Activated naive CD8-positive, alpha-beta T cell treated with anti-CD3 and anti-CD28 coated beads, Interleukin-2, amount 50 U/mL, for 16 hours (primary cell): ENCODE results near the gene UMODL1.
"Not testable (repeated sequence)": the region's sequence is repeated elsewhere in the genome, so short reads cannot be mapped to it uniquely, and the experiment has no call there.

Experiments
- DNase-seq: peaks from one replicate; pipeline ENCODE4 v3.0.0-alpha.2; 2020; ENCODE audit warnings: low read depth, low spot score

UMODL1 gene

DNA sequence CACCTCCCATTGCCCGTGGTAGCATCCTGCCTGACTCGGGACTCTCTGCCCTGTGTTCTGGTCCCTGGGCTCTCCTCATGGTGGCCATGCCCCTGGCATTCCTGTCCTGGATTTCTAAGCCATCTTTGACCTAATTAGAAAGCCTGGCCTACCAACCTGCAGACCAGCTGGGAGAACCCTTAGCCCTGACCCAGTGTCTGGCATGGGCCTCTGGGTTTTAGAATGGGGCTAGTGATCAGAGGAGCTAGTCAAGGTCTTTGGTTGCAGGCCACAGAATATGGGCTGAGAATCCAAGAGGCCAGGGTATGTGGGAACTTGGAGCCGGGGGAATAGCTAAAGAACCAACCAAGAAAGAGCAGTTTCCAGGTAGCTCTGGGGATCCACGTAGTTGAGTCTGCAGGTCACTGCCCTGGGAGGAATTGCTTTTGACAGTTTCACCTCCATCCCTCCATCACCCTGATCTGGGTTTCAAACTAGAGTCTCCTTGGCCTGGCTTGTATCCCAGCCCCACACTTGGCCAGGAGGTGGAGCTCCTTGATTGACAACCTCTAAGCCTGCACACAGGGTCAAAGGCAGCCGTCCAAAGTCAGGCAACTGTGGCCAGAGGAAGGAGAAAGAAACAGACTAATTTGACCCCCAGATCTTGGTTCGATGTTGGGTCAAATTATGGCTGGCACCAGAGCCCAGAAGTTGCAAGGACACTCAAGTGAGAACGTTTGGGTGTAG is 93.1 kb downstream of the UMODL1 start:
- DNase-seq: no peak

DNA sequence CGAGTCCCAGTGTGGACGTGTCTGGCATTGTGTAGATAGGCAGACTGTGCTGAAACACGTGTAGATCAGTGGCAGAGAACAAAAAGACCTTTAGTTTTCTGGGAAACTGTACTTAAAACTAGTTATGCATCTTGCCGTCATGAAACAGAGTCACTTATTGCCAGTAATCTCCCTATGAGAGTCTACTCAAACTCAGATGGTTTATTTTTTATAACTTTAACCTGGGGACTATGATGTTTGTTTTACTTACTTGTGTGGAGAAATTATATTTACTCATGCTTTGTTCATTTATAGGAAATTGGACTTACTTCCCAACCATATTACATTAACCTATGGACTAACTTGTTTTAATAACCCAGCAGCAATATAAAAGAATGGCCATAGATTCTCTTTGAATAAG is 93.7 kb downstream of the UMODL1 start:
- DNase-seq: no peak

DNA sequence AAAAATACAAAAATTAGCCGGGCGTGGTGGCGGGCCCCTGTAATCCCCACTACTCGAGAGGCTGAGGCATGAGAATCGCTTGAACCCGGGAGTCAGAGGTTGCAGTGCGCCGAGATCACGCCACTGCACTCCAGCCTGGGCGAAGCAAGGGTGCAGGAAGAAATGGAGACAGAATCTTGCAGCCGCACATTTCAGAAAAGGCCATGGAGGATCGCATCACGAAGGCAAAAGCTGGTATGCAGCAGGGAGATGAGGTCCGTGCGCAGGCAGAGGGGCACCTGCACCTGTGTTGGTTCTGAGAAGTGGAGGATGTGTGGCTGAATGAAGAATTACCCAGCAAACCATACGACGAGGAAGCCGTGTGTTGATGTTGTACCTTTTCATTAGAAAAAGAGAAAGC is 94.8 kb downstream of the UMODL1 start:
- DNase-seq: no peak

DNA sequence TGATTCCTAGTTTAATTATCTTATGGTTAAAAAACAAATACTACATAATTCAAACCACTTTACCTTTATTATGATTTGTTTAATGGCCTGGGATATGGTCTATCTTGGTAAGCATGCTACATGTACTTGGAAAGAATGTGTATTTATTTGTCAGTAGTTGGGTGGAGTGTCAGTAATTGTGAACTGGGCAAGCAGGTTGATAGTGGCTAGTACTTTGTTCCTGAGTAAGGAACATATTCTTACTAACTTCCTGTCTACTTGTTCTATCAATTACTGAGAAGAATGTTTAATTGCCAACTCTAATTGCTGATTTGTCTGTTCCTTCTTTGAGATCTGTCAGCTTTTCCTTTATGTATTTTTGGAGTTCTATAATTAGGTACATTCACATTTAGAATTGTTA is 98.6 kb downstream of the UMODL1 start:
- DNase-seq: no peak

DNA sequence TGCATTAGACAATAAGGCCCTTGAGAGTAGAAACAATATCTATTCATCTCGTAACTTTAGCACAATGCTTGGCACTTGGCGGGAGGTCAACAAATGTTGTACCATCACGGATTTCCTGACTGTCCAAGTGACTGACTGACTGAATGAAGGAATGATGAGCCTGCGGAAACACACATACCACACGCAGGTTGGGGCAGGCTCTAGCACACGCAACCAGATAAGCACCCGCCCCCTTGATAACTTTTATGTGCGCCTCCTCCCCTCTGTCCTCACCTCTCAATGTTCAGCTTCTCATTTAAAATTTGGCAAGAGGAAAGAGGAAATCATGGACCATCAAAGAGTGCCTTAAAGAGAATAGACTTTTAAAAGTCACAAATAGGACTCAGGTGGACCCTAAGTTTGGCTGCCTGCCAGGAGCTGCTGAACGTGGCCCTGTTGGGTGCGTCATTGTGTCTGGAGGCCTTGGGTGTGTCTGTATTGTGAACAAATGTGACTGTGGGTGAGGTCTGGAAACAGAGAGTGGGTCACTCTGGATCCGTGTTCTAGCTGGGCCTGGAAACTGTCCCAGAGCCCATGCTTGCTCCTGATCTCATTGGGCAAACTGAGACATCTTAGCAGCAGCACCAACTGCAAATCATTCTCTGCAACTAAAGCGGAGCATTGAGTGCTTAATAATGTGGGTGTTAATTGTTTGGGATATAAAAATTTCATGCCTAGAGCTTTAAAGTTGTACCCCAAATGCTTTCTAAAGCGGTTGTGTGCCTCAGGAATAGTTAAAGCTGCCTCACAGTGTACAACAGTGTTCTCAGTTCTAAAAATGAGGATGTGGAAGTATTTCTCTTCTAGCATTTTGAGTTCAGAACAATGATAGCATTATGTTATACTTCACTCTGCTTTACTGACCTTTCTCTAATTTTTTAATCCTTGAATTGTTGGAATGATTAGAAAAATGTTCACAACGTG is 100.3 kb downstream of the UMODL1 start:
- no peak for DNase-seq

DNA sequence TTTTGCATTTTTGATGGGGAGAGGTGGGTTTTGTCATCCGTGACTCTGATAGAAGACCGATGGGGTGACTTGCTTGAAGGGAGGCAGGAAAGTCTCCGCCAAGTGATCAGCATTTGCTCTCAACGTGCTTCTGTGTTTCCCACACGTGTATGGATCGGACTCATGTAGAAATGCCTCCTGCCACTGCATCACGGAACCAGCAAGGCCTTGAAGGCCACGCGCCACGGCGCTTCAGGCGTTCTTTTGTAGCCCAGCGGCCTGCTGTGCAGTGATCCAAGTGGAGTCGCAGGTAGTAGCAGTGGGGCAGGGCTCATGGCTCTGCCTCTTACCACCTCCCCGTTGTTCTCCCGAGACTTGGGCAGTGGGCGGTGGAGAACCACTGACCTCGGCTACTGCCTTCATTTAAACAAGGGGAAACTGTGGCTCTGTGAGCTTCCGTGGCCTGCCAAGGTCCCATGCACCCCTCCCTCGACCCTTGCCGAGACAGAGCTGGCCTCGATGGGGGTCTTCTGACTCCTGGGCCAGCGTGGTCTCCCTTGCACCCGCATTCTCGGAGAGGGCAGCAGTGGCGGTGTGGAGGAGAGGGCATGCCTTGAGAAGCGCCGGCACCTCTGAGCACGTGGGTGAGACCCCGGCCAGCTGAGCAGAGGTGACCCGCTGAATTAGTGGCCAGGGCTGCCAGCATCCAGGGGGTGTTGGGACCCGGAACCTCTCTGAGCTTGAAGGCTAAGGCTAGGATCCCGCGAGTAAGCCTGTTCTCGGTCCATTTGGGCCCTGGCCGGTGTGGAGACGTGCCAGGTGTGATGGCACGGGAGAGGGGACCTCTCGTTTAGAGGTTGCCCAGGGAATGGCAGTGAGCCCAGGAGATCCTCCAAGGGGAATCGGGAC is 101.7 kb downstream of the UMODL1 start:
- no peak for DNase-seq

DNA sequence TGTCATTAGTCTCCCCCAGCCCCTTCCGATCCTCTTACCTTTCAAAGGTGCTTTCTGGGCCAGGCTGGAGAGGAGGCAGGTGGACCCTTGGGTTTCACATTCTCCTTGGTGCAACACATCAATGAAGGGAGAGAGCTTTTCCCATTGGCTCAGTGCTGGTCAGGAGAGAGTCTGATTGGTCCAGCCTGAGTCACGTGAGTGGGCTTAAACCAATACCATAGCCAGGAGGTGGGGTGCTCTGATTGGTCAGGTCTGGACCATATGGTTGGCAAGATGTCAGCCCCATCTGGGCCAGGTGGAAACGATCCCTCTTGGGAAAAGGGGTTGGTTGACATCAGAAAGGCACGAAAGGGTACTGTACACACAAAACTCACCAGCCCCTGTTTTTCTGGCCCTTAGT is 103.1 kb downstream of the UMODL1 start:
- no peak for DNase-seq

DNA sequence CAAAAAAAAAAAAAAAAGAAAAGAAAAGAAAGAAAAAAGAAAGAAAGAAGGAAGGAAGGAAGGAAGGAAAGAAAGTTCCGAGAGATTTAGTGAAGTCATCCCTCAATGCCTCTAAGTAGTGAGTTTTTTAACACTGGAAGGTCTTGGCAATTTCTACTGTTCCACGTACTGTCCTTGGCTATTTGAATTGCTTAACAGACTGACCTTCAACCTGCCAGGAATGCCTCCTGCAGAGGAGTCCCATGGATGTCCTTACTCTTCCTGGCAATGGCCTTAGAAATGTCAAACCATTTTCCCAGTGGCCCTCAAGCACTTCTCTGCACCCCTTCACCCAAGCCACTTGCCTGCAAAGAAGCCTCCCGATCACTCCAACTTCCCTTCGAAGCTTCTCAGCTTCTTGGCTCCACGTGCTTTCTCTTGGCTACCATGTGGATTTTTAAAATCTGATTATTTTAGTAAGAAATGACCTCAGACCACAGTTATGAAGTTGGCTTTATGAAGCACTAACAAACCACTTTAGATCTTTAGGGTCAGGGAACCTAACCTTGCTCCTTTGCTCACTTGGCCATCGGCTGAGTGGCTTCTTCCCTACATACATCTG is 104.1 kb downstream of the UMODL1 start:
- no peak for DNase-seq

DNA sequence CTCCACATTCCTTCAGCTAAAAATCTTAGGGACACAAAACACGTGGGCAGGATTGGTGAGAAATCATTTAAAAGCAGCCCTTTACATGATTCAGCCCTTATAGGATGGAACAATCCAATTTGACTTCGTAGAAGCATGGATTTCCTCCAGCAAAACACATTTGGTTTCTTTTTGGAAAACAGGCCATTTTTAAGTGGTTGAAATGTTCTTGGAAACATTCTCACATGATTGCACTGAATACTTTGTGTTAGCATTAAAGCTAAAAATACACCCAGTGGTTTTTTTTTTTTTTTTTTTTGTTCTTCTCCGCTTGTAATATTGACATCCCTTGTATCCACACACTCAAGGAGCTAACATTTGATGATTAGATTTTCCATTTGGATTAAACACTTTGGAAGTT is 105.7 kb downstream of the UMODL1 start:
- no peak for DNase-seq

DNA sequence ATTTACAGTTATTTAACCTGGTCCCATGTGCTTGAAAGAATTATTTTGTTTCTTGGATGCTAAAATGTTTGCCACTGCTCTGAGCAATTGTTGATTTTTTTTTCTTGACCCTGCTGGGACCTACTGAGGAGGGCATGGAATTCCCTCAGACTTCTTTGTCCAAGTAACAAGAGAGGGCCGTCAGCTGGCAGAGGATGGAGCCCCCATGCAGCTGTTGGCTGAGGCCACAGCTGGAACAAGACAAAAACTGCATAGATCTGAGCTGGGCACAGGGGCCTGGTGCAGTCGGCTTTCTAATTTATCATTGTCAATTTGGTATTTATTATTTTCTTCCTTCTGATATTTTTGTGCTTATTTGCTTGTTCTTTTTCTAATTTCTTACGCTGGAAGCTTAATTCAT is 108.2 kb downstream of the UMODL1 start:
- no peak for DNase-seq

DNA sequence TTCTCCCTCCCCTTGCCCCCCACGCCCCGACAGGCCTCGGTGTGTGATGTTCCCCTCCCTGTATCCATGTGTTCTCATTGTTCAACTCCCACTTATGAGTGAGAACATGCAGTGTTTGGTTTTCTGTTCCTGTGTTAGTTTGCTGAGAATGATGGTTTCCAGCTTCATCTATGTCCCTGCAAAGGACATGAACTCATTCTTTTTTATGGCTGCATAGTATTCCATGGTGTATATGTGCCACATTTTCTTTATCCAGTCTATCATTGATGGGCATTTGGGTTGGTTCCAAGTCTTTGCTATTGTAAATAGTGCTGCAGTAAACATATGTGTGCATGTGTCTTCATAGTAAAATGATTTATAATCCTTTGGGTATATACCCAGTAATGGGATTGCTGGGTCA is 108.9 kb downstream of the UMODL1 start:
- not testable (repeated sequence) for DNase-seq

DNA sequence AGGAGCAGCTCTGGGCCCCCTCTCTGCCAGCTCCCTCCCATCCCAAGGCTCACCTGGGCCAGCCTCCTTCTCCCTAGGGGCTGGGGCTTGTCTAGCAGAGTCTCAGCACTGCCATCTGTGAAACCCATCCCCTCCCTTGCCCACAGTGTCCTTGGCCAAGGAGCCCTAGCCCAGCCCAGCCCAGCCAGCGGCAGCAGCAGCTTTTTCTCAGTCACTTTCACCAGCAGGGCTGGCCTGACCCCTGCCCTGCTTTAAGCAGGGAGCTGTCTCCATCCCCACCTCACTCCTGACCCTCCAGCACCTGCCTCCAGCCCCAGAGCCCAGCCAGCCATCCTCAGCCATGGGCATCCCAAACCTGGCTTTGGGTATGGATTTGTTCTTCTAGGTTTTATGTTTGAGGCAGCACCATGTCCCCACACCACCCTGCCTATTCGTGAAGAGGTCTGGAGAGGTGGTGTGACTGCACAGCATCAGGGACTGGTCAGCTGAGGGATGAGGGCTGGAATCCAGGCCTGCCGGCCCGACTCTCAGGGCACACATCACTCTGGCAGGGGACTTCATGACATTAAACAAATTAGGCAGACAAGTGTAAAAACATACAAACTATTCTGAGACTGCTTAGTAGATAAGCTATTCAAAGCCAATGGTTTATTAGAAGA is 111.7 kb downstream of the UMODL1 start:
- DNase-seq: no peak

DNA sequence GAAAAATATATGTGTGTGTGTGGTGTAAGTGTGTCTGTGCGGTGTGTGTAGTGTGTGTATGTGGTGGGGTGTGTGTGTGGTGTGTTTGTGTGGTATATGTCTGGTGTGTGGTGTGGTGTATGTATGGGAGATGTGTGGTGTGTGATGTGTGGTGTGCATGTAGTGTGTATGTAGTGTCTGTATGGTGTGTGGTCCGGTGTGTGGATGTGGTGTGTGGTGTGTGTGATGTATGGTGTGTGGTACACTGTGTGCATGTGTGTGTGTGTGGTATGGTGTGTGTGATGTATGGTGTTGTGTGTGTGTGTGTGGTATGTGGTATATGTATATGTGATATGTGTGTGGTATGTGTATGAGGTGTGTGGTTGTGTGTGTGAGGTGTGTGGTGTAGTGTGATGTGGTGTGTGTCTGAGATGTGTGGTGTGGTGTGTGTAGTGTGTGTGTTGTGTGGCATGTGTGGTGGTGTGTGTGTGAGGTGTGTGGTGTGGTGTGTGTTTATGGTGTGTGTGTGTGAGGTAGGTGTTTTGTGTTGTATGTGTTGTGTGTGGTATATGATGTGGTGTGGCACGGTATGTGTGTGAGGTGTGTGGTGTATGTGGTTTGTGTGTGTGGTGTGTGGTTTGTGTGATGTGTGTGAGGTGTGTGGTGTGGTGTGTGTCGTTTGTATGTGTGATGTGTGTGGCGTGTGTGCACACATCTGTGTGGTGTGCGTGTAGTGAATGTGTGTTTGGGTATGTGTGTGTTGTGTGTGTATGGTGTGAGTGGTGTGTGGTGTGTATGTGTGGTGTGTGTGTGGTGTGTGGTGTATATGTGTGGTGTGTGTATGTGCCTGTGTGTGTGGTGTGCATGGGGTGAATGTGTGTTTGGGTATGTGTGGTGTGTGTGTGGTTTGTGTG is 112.5 kb downstream of the UMODL1 start:
- no peak for DNase-seq

DNA sequence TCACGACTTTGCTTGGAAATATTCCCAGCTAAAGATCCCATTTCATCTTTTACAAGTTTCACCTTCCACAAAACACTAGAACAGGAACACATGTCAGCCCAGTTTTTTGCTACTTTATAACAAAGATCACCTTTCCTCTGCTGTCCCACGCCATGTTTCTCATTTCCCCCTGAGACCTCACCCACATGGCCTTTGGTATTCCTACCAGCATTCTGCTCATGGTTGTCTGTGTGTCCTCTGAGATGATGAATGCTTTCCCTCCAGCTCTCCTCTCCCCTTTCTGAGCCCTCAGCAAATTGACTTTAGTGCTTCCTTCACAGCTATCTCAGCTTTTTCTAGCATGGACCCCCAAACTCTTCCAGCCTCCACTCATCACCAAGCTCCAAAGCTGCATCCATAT is 115.5 kb downstream of the UMODL1 start:
- DNase-seq: no peak

DNA sequence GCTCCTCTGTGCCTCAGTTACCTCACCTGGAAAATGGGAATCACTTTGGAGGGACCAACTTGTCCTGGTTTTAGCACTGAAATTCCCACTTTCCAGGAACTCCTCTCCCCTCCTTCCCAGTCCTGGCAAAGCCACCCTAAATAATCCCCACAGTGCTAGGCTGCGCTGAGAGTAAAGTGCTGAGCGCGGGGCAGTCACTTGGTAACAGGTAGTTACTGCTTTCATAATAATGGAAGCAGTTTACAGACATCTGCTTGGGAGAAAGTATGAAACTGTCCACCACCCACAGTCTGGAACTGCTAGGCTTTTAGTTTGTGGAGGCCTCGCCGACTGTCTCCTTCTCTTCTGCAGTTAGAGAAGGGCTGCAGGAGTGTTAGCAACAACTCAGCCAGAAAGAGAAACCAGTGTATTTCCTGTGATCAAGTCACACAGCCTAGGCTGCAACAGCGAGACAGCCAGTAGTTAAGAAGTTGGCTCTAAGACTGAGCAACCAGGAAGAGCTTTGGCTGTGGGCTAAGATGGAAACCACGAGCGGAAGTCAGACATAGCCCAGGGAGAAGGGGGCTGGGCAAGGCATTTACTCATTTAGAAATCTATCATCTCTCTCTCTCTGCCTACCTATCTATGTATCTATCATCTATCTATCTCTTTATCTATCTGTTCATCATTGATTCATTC is 117.0 kb downstream of the UMODL1 start:
- peak; percentile 42 for DNase-seq

DNA sequence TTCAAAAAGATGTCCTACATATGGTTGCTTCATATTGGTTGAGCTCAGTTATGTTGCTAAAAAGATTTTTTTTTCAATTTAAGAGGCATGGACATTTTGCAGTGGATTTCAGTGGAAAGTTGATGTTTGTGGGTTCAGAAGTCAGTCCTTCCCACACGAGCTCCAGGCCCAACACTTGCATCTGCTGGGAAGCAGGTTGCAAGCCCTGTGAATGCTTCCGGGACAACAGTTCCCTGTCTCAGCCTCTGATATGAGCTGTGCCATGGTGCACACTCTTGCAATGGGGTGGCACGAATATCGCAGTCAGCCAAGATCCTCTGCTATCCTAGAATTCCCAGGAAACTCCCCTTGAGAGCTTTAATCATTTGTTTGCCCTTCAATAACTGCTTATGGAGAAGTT is 117.5 kb downstream of the UMODL1 start:
- DNase-seq: no peak

DNA sequence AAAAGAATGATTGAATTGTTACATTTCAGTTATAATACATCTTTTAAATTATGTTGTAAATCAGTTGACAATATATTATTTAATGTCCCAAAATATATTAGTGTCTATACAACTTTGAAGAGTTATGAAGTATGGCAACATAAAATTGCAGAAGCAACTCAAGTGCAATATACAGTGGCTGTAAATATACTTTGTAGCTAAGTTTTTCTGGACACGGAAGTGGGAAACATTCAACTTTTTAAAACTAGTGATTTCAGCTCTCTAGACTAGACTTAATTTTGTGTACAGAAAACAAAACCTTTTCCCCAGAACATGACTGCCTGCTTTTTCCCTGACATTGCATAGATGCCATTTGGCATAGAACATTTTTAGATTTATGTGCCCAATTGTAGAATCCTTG is 118.3 kb downstream of the UMODL1 start:
- no peak for DNase-seq

DNA sequence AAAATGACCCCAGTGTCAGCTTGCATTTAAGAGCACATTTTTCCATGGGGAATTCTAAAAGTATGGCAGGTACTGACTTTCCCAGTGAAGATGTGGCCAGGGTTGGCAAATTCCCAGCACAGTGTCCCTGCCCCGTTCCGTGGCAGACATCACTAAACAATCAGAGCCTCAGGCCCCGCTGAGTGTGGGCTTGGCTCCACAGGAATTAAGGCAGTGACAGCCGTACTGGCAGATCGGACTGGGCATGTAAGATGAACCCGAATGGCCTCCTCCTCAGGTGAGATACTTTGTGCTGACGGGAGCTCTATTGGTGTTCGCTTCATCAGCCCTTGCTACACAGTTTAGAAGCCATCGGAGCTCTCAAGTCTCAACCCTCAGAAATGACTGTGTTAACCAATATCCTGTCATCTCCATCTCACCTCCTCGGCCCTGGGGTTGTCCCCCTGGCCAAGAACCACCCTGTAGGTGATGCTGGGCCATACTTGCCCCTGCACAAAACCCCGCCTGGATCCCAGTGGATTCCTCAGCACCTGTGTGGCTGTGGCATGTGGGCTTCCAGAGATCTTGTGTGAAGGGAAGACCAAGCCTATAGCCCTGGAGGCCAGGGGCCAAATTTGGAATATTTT is 118.9 kb downstream of the UMODL1 start:
- DNase-seq: no peak

DNA sequence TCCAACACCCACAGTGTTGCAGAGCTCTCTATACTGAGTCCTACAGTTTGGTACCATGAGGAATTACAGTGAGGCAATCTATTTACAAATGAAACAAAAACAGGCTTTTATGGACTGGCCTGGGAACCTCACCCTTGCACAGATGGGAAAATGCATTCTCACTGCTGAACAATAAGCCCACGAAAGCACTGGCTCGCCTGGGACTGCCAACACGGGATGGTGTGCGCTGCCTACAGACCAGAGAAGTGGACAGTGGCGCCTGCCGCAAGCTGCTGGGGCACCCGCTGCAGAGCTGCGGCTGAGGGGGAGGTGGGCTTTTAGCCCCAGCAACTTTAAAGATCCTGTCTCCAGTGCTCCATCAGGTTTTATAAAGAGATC is 119.4 kb downstream of the UMODL1 start:
- DNase-seq: no peak
